Esophagus mucosa (tissue), 1 donor: ENCODE data around the gene CERS5. TPM values are rescaled to one million over a fixed set of nuclear protein-coding genes. Genes with fewer than 3 reads are reported as not detected.
A peak's percentile ranks its signal among the peaks of the same experiment; 100 is the strongest.

ENCODE experiments used
- ATAC-seq: fragments of 200-7000 bp; cut with Tn5 transposase; one replicate; pipeline ENCODE4 v1.9.1; 2020
- total RNA-seq: library from RNA; stranded (reverse); gene quantifications from one replicate; pipeline ENCODE4 v1.2.4, GENCODE V29; 2023
- donor health status: DM: yes; HTN: yes; CAD: no.

Gene CERS5, protein sequence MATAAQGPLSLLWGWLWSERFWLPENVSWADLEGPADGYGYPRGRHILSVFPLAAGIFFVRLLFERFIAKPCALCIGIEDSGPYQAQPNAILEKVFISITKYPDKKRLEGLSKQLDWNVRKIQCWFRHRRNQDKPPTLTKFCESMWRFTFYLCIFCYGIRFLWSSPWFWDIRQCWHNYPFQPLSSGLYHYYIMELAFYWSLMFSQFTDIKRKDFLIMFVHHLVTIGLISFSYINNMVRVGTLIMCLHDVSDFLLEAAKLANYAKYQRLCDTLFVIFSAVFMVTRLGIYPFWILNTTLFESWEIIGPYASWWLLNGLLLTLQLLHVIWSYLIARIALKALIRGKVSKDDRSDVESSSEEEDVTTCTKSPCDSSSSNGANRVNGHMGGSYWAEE
- 21.9 TPM for total RNA-seq

DNA sequence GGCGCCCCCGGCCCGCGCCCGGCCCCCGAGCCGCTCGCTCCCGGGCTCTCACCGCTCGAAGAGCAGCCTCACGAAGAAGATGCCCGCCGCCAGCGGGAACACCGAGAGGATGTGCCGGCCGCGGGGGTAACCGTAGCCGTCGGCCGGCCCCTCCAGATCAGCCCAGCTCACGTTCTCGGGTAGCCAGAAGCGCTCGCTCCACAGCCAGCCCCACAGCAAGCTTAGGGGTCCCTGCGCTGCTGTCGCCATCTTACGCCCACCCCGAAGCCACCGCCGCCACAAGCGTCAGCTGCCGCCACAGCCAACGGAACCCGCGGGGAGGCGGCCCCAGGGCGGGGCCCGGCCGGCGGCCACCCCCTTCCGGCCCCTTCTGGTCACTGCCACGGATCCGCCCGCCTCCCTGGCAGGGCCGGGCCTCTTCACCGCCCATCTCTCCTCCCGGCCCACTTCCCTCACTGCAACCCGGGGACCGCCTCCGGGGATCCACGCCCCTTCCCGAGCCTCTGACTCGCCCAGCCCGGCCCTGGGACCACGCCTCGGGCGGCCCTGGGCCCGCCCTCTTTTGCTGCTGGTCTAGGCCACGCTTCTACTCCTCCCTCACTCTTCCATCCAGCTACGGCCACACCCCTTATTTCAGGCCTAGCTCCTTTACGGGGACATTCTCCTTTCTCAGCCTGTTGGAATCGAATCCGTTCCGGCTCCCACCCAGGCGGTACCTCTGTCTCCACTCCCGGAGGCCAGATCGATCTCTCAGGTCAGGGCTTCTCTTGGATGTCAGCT, at the start of gene CERS5:
Gene CERS5 (minus strand): TSS at position 321 of the 780 bp plus-strand sequence. CDS start 72 bp downstream, at position 249.
- ATAC-seq: peak; percentile 100

DNA sequence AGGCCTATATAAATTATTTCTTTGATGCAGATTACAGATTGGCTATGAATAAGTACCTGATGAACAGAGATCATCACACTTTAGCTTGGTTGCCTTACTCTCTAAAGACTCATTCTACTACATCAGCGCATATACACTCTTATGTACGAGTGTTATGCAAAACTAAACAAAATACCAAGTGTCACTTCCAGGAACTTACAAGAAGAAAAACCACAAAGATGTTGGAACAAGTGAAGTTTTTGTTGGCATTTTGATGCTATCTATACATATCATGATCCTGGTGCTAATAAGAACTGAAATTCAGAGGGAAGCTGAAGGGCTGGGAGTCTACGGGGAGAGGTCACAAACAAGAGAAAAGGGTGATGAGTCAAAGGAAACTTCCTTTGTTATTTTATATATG, 47.9 kb upstream of the CERS5 start:
- no peak for ATAC-seq

DNA sequence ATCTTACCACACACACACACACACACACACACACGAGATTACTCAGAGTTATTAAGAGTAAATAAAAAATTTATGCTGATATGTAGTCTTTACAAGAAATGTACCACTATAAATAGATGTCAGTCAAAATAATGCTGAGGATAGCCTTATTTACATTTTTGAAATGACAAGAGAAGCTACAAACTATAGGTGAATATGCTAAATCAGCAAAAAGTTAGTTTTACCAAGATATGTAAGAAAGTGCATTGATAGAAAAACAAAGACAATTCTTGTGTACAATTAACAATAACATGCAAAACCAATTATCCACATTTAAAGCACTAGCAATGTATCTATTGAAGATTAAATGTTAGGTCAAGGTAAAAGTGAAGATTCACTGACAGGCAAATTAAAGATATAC, 46.8 kb upstream of the CERS5 start:
- no peak for ATAC-seq

DNA sequence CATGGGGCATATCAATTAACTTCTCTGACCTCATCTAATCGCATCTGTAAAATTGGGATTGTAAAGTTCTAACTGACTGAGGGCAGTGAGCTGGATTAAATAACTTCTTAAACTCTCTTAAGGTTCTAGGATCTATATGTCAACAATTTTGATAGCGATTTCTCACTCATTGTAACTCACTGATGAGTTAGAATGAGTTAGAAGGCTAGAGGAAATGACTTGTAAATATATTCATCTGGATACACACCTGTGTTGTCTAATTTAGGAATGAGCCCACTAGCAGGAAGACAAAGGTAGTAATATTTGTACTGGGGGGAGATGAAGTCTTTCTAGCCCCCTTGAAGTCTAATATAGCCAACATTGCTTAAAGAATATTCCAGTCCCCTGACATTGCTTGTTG, 46.3 kb upstream of the CERS5 start:
- ATAC-seq: no peak

DNA sequence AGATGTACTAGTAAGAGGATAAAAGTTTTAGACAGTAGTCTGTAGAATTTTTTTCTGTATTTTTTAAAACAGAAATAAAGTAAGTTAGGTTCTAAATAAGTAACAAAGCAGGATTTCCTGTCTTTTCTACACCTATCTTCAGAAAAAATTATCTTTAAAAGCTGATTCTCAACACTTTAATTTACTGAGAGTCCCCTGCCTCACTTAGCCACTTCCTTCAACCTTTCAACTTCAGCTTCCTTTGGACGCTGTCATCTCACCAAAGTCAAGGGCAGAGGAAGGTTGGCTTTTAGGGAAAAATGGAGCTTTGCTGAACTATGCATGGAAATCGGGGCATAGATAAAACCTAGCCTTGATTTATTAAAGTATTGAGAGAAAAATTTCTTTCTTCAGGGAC, 44.9 kb upstream of the CERS5 start:
- ATAC-seq: no peak

DNA sequence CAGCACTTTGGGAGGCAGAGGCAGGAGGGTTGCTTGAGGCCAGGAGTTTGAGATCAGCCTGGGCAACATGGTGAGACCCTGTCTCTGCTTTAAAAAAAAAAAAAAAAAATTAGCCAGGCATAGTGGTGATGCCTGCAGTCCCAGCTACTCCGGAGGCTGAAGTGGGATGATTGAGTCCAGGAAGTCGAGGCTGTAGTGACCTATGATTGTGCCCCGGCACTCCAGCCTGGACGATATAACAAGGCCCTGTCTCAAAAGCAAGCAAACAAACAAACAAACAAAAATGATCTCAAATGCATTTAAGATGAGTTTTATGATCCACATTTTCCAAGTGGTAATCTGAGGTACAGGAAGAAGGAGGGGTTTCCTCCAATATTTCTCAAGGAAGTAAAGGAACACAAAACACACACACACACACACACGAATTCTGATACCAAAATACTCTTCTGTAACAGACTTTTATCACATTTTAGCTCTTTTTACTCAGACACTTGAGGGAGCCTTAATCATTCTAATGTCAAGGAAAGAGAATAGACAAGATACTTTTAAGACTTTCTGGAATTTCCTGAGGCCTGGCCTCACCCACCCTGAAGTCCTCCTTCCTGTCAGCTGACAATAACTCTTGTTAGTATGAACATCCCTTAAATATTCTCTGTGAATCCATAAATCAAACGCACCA, 44.4 kb upstream of the CERS5 start:
- ATAC-seq: no peak

DNA sequence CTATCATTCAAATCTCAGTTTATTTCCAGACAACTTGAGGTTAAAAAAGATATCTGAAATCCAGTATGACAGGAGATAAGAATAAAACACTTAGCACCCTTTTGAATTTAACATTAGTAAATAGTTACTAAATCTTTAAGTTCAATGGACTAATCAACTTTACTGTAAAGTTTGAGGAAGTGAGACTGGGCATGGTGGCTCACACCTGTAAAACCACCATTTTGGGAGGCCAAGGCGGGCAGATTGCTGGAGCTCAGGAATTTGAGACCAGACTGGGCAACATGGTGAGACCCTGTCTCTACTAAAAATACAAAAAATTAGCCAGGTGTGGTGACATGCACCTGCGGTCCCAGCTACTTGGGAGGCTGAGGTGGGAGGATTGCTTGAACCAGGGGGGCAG, 40.3 kb upstream of the CERS5 start:
- no peak for ATAC-seq

DNA sequence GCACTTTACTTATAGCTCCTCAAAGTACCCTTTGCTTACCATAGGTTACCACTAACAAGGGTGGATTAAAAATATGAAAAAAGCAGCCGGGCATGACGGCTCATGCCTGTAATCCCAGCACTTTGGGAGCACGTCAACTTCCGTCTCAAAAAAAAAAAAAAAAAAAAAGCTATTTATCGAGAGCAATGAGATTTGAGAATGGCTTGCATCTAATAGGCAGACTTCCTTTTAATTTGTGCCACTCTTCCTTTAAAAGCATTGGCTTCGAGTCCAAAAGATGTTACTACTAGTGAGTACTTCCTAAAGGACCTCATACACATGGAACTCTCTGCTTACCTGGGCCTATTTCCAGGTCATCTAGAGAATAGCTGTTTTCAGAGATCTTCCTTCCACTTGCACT, 38.5 kb upstream of the CERS5 start:
- peak; percentile 26 for ATAC-seq

DNA sequence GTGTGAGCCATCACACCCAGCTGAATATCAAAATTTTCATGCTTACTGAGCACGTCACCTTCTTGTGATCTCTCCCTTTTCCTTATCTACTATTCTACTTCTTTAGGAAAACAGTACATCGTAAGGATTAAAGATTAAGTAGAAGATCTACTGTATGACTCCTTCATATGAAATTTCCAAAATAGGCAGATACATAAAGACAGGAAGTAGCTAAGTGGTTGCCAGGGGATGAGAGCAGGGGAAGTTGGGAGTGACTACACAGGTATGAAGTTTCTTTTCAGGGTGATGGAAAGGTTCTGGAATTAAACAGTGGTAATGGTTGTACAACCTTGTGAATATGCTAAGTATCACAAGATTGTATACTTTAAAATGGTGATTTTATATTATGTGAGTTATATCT, 36.5 kb upstream of the CERS5 start:
- ATAC-seq: no peak

DNA sequence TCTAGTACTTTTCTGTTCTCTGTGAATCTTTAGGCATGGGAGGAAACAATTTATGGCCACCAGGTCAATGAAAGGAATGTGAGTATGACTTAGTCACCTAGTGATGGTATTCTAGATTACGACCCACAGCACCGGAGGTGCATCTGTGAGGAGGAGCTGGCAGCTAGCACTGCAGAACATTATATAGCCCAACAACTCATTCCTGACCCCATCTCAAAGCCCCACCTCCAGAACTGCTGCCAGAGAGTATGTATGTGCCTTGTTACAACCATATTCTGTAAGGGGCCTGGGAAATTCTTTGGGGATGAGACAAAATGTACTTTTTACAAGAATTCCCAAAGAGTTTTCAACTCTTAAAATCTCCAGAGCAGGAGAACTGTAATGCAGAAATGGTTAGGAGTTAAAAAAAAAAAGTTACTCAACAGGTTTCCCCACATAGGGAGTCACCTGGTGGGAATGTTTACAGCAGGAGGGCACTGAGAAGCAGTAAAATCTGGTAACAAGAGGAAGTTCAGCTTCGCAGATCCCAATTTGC, 34.9 kb upstream of the CERS5 start:
- ATAC-seq: peak; percentile 75

DNA sequence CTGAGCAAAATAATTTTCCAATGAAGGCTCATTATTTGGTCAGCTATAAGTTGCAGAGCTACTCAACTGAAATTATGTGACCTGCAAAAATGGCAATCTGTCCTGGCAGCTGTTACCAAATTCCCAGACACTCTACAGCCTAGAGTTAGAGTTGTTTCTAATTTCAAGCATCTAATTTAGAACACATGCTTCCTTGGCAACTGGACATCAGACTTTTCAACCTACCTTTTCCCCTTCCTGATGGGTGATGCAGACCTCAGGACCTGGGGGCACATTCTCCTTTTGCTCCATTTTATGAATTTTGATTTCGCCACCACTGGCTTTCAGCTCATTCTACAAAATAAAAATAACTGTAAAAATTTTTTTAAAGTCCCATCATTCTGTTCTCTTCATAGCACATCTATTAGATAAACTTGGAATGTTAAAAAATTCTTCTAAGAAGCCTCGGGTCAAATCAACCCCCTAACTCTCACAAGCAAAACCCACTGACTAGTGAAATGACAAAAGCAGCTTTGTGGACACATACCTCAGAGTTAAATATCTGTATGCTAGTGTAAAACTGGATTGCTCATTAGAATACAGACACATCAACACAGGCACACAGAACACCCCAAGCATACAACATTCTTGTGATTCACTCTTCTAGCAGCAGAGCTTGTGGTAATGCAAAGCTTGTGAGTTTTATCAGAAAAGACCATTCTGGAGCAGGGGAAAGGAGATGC, 33.5 kb upstream of the CERS5 start:
- ATAC-seq: no peak

DNA sequence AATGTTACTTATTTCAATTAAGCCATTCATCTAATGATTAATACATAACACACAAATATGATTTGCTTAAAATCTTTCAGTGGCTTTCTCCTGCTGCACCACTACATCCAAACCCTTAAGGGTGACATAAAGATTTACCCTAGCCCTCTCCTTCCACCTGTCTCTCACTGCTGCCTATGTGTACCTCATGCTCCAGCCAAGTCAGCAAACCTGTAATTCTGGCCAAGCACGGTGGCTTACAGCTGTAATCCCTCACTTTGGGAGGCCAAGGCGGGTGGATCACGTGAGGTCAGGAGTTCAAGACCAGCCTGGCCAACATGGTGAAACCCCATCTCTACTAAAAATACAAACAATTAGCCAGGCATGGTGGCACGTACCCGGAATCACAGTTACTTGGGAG, 31.7 kb upstream of the CERS5 start:
- peak; percentile 75 for ATAC-seq

DNA sequence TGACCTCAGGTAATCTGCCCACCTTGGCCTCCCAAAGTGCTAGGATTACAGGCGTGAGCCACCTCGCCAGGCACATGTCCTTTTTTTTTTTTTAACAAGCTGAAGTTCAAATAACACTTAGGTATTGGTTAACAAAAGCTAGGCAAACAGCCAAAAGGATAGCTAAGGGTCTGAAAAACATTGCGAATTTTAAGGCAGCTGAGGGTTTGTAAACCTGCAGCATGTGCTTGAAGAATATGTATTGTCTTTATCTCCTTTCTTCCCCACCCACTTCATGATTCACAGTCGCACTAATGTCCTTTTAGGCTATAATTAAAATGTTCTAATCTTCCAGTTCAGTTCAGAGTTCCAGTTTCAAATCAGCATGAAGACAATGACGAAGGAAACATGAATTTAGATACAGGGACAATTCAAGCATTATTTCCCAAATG, 30.1 kb upstream of the CERS5 start:
- ATAC-seq: no peak

DNA sequence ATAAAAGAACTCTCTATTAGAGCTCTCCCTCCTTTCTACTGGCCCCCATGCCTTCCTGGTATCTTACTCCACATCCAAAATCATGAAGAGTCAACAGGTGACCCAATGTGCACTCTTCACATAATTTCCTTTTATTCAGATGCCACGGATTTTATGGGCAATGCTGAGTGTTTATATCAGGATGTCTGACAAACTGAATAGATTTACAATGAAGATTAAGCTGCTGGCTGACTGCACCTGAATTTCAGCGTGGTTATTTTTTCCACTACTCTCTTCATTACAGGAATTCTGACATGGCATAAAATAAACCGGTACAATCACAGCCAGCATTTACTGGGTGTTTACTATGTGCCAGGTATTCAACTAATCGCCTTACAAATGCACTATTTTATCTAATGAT, 29.4 kb upstream of the CERS5 start:
- no peak for ATAC-seq

DNA sequence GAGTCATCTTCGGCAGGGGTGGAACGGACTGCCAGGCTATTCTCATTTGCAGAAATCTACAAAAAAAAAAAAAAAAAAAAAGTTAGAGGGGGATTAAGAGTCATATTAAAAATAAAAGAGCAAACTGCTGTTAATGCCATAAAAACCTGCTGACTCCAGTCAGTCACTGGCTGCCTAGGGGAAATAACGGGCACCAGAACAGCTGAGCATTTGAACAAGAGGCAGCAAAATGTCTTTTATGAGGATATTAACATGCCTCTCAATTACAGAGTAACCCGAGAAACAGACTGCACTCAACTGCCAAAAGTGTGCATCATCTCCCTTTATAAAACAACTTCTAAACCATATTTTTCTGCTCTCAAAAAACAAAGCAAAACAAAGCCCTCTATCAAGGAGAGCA, 28.7 kb upstream of the CERS5 start:
- no peak for ATAC-seq

DNA sequence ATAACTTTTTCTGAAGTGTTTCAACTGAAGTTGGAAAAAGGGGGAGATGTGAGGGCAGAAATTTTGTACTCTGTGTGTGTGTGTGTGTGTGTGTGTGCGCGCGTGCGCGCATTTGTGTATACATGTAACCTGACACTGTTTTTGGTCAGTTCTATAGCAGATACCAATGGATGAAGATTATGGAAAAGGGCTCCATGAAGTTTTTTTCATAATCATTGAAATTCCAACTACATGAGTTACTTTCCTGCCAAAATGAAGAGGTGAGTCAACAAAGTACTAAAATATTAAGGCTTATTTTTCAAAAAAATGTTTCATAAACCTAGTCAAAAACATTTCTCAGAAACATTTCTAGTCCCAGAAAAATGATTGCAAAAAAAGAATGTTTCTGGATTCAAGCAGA, 25.7 kb upstream of the CERS5 start:
- ATAC-seq: no peak

DNA sequence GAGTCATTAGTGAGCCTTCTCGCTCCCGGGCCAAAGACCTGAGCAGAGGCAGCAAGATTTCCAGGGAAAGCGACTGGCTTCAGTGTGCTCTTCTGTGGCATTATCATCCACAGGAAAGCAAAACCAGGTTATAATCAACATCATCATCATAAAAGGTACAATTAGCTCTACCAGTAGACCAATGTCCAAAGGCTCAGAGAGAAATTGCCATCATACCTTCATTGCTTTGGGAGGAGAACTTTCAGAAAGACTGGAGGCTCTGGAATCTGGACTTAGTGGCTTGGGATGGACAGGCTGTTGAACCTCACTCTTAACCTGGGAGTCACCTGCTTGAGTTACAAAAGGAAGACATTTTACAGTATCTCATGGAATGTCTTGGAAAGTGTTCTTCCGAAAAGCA, 25.1 kb upstream of the CERS5 start:
- no peak for ATAC-seq

DNA sequence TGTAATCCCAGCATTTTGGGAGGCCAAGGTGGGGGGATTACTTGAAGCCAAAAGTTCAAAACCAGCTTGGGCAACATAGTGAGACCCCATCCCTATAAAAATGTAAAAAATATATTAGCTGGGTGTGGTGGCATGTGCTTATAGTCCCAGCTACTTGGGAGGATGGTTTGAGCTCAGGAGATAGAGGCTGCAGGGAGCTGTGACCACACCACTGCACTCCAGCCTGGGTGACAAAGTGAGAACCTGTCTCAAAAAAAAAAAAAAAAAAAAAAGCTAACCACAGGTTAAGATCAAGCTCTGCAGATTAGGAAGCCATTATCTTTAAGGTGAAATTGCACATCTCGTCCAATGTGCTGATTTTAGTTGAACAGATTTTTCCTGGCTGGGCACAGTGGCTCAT, 23.7 kb upstream of the CERS5 start:
- no peak for ATAC-seq

DNA sequence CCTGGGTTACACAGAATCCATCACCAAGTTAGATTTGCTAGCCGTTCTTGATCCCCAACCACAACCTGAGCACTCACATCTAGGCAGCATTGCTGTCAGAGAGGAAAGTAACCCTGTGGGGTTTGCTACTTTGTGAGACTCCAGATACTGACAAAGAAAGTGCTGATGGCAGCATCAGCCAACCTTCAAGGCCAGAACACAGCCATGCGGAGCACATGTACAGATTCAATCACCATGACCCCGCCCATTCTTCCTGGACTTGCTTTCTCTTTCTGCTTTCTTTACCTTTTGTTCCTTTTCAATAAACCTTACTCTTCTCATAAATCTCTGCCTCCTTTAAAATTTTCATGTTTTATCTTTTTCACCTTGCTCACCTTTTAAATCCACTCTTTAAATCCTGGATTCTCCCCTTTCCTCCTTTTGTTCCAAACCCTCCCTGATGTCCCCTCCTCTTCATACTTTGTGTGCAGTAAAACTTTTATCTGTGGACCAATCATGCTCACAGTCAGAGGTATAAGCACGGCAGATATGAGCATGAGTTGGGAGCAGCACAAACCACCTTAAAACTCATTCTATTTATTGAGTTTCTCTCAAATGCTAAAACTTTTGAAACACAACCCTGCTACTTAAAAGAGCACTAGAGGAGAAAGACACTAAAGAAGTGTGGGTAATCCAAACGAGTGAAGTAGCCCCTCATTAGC, 21.9 kb upstream of the CERS5 start:
- peak; percentile 30 for ATAC-seq

DNA sequence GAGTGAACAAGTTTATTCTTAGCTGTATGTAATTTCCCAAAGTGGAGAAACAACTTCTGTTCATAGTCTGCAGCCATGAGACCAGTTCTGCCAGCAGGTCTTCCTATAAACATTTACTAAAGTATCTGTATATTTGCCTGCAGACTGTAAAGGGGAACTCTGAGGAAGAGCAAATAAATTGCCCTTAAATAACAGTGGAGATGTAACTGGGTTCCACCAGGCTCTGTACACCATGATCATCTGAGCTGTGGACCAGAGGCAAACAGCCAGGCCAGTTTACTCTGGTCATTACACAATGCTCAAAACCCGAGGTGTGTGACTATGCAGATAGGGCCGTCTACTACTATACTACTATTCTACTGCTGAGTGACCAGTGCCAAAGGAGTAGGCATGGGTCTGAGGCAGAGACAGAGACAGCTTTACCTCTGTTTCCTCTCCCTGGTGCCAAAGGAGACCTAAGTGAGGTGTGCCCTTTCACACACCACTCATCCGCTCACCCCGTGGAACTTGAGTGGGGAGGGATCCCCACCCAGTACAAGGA, 21.1 kb upstream of the CERS5 start:
- ATAC-seq: peak; percentile 63

DNA sequence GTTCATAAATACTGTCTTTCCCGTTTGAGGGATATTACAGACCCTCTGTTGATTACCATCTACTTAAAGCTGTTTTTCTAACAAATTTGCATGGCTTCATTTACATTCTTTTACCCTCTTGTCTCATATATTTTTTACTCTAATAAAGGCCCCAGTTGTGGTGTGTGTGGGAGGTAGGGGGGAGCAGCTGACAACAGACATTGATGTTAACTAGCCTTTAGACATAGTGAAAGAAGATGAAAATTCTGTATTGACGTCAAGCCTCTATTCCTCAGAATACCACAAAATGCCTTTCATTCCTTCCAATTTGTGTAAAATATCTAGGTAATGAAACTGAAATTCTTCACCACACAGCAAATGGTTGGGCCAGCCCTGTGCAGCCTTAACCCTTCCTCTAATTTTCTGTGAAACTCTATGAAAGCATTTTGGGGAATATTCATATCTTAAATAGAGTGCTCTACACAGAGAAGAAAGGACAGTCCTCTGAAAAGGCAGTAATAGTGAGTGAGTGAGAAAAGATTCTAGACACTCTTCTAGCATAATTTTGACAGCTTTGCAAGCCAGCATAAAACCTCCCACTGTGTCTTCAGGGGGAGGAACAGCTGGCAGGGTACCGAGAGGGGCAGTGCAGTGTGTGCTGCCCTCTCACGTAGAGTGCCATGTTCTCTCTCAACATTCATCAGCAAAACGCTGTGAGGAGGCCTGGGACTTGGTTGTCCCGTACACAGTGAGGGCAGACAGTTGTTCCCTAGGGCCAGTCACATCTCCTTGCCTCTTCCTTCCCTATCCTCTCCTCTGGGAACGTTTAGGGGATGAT, 20.1 kb upstream of the CERS5 start:
- ATAC-seq: peak; percentile 6
